ENCODE data around the gene RSPO4. TPM values are rescaled to one million over a fixed set of nuclear protein-coding genes. Genes with fewer than 3 reads are reported as not detected.

The RSPO4 gene
- total and polyA plus RNA-seq, 2 of the 13 experiments (the other 11 are each of a cell fraction or from before 2014, with no cell fraction given), result not detected

GRCh38 chr20:1003920-1004697, 2.0 kb upstream of the RSPO4 start:
- peaks cover 8% of the 10 kb centered on the region; the same call in 1 of the 2 replicates for H3K4me1 ChIP-seq (ENCODE audit: insufficient read depth, low read length)
- FAIRE-seq (no peak), DNase-seq (ENCODE audit: low spot score) (peak; percentile 17), ATAC-seq (peak; percentile 15; the same call in 2 of the 3 replicates)
- H3K36me3 ChIP-seq (replicated peaks in 1 of 2; ENCODE audit: control insufficient read depth in 1 of 2, insufficient read depth in 2 of 2, low read length in 2 of 2), result no peaks in the 10 kb centered on the region
- ChIA-PET POLR2A (no interaction called here), CTCF (ENCODE audit: low intra/inter-chr PET ratio, low total read pairs) (no interaction called here)
- no peak overlapping the region for H3K27ac ChIP-seq (ENCODE audit: extremely low read length, insufficient read depth, low read length)
- no TSS peak for BruUV-seq (replicated peaks)
- no peaks in the 10 kb centered on the region for H3K9me3 ChIP-seq (ENCODE audit: low read length)
- in situ Hi-C loops (cut with HindIII; ENCODE audit: extremely low pct_ligation_motif_present, low pct_unique_long_range_greater_than_20kb) (no loop called here), intact Hi-C loops (cut with micrococcal nuclease; ENCODE audit: unreplicated experiment) (no loop called here)
- H3K27me3 ChIP-seq (ENCODE audit: control insufficient read depth in 1 of 2, insufficient read depth in 2 of 2, low read length in 2 of 2), result peaks cover 2 to 11% of the 10 kb centered on the region in 2 experiments; a peak in 2 of 5 replicates
- no peak overlapping the region for H2AFZ ChIP-seq (ENCODE audit: low read length)
- 23% methylated on average over 3 of the region's 3 CpGs for WGBS (ENCODE audit: low lambda C conversion rate)
- H4K20me1 ChIP-seq (ENCODE audit: insufficient read depth, low read length), result no peaks in the 10 kb centered on the region
- H3K4me2 ChIP-seq (ENCODE audit: low read depth, low read length), result no peak overlapping the region
- H3K4me3 ChIP-seq (replicated peaks in 1 of 3; ENCODE audit: insufficient read depth in 1 of 3, low read depth in 2 of 3, low read length in 3 of 3), result no peak overlapping the region
- TF ChIP-seq THRA (CRISPR knock-in tag; IDR thresholded peaks at IDR 0.05; ENCODE audit: borderline replicate concordance) (no peak), PRPF4 (IDR thresholded peaks at IDR 0.05; ENCODE audit: low read depth, low read length, poor library complexity, severe bottlenecking) (no peak), ZNF629 (CRISPR knock-in tag; conservative IDR thresholded peaks at IDR 0.05) (peak; percentile 82), KDM5A (IDR thresholded peaks at IDR 0.05; ENCODE audit: borderline replicate concordance, low read length) (no peak), ZNF510 (CRISPR knock-in tag; IDR thresholded peaks at IDR 0.05; ENCODE audit: low read depth) (no peak), FLYWCH1 (CRISPR knock-in tag; IDR thresholded peaks at IDR 0.05) (no peak), ZNF317 (CRISPR knock-in tag; IDR thresholded peaks at IDR 0.05) (no peak), E2F2 (CRISPR knock-in tag; IDR thresholded peaks at IDR 0.05; ENCODE audit: borderline replicate concordance) (no peak), NCOA5 (CRISPR knock-in tag; IDR thresholded peaks at IDR 0.05) (no peak)
- H3K79me2 ChIP-seq (ENCODE audit: insufficient read depth, low read length), result no peaks in the 10 kb centered on the region
- H3K9ac ChIP-seq (ENCODE audit: insufficient read depth, low read depth, low read length), result no peak overlapping the region
